GM19463 (cell line): ENCODE measurements around the gene LTBP1.
"Not testable (repeated sequence)": the region's sequence is repeated elsewhere in the genome, so short reads cannot be mapped to it uniquely, and the experiment has no call there.

ENCODE experiments used
- ATAC-seq: cut with Tn5 transposase; IDR thresholded peaks from one replicate; pipeline ENCODE4 v1.9.1; 2021; ENCODE audit warnings: mild to moderate bottlenecking, moderate library complexity; ENCODE audit not compliant: unreplicated experiment

LTBP1 gene

DNA sequence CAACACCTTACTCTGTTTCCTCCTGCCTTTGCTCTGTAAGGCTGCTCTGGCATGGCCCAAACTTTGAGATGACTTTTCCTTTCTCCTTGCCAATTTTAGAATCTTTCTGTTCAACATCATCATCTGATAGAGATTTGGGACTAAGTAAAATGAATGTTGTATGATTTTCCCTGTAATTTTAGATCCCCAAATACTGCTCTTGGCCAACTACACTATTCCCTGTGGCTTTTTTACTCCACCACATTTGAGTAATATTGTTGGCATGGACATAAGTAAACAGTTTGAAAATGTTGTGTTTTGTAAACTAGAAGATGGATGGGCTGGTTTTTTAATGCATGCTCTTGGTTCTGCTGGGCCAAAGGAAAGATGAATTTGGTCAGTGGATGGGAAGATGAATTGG is 12.1 kb downstream of the LTBP1 start:
- ATAC-seq, result no peak

DNA sequence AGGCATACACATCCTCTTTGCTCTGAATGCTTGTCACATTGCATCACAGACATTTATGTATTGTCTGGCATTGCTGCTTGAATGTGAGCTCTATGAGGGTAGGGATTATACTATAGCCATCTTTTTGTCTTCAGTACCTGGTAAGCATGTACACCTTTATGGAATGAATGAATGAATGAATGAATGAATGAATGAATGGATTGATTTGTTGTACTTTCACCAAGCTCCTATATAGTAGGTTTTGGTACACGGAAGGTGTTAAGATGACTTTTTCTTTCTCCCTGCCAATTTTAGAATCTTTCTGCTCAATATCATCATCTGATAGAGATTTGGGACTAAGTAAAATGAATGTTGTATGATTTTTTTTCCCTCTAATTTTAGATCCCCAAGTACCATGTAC is 13.5 kb downstream of the LTBP1 start:
- no peak for ATAC-seq

DNA sequence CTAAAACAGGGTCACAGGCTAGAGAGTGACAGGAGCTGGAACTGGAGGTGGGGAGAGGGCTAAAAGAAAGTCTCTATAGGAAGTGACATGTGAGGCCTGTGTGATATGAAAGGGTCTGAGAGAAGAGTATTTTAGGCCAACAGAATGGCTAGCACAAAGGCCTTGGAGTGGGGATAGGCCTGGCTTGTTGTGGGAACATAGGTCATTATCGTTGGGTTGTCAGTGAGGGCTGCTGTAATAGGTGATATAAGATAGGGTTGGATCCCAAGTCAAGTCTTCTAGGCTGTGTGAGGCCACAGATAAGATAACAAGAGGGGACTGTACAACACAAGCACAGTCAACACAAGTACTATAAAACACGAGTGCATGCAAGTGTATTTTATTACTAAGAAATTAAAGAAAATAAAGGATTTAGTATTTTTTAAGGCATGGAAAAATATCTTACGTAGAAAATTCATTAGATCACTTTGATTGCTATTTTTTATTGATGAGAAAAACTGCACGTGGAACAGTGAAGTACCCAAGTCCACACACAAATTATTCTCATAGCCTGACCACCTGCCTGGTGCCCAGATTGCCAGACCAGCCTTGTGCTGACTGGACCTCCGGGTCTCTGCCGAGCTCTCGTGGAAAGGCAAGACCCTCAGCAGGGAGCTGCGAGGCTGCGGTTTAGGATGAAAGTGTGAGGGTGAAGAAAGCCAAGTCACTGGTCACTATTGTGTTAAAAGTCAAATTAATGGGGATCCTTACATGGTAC is 14.1 kb downstream of the LTBP1 start:
- ATAC-seq, result no peak

DNA sequence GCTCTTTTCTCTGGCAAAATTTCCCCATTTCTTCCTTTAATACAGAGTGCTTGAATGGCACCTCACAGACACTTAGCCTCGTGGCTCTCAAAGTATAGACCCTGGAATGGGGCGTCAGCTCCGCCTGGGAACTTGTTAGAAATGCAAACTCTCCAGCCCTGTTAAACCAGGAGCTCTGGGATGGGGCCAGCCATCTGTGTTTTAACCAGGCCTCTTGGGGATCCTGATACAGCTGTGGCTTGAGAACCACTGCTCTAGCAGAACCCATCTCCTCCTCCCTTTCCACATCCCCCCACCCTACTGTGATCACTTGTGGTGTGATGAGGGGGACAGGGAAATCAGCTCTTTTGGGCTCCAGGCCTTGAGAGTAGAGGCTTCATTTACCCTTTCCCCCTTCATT is 15.9 kb downstream of the LTBP1 start:
- no peak for ATAC-seq

DNA sequence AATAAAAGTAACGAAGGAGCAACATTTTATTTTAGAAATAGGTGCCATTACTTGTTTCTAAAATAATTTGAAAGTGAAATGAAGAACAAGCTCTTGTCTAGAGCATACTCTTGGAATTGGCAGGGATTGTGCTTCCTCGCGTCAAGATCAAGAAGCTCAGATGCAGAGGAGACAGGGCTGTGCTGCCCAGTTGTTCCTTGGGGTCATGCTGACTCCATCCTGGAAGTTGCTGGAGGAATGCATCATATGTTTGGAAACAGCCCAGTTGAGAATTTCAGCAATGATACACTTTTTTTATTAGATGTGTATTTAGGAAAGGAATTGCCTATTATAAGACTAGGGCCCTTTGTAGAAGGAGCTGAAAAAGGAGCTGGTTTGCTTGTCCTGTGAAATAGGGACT is 17.2 kb downstream of the LTBP1 start:
- no peak for ATAC-seq

DNA sequence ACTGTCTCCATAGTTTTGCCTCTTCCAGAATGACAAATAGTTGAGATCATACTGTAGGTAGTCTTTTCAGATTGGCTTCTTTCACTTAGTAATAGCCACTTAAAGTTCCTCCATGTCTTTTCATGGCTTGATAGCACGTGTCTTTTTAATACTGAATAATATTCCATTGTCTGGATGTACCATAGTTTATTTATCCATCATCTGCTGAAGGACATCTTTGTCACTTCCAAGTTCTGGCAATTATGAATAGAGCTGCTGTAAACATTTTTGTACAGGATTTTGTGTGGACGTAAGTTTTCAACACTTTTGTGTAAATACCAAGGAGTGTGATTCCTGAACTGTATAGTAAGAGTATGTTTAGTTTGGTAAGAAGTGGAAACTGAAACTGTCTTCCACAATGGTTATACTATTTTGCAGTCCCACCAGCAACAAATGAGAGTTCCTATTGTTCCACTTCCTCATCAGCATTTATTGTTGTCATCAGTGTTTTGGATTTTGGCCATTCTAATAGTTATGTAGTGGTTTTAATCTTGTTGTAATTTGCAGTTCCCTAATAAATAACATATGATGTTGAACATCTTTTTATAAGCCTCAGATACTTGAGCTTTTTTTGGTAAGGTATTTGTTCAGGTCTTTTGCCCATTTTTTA is 18.9 kb downstream of the LTBP1 start:
- no peak for ATAC-seq

DNA sequence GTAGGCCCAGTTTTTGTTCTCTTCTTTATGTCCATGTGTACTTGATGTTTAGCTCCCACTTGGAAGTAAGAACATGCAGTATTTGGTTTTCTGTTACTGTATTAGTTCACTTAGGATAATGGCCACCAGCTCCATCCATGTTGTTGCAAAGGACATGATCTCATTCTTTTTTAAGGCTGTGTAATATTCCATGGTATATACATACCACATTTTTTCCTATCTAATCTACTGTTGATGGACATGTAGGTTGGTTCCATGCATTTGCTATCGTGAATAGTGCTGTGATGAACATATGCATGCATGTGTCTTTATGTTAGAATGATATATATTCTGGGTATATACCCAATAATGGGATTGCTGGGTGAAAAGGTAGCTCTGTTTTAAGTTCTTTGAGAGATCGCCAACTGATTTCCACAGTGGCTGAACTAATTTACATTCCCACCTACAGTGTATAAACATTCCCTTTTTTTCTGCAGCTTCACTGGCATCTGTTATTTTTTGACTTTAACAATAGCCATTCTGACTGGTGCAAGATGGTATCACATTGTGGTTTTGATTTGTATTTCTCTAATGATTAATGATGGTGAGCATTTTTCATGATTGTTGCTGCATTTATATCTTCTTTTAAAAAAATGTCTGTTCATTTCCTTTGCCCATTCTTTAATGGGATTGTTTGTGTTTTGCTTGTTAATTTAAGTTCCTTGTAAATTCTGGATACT is 22.9 kb downstream of the LTBP1 start:
- ATAC-seq, result no peak

DNA sequence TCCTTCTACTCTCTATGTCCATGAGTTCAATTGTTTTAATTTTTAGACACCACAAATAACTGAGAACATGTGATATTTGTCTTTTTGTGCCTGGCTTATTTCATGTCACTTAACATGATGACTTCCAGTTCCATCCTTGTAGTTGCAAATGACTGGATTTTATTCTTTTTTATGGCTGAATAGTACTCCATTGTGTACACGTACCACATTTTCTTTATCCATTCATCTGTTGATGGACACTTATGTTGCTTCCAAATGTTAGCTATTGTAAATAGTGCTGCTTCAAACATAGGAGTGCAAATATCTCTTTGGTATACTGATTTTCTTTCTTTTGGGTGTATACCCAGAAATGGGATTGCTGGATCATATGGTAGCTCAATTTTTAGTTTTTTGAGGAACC is 27.0 kb downstream of the LTBP1 start:
- ATAC-seq, result not testable (repeated sequence)

DNA sequence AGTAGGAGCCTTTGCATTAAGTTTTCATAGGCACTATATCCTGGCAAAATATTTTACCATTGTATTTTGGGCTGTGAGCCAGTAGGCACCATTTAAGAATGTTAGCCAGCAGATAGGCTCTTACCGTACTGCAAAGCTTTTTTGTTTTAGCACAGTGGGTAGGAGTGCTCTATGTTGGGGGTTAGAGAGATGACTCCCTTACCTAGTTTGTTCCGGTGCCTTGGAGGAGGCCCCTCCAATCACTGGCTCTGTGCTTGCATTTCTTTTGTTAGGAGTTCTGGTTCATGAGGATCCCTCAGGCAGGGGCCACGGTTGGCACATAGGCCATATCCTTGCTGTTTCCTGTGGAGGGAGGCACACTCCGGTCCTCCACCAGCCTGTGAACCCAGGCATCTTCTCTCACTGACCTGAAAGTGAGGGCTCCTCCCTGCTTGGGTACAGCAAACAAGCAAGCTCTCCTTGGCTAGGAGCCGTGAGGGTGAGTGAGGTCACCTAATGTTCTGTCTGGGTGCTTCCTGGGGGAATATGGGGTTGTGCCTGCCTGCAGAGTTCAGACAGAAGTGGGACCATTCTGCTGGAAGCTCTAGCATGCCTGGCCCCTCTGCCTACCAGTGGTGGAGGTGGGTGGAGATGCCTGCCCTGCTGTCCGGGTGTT is 29.8 kb downstream of the LTBP1 start:
- ATAC-seq, result no peak

DNA sequence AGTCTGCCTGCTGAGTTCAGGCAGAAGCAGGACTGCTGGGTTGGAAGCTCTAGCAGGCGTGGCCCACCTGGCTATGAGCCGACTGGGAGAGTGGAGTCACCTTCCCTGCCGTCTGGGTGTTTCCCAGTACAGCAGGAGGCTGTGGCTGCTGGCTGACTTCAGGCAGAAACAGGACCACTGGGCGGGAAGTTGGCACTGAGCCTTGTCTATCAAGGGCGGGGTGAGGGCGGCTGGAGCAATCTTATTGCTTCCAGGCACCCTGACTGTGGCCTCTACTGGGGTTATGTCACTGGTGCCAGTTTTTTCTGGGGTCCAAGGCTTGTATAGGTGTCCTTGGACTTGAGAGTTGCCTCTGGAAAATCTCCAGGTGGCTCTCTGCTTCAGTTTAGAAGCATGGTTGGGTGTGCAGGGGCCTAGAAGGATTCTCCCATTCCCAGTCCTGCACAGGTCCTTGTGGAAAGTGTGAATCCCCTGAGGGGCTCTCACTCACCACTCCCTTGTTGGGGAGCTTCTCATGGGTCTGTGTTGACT is 30.5 kb downstream of the LTBP1 start:
- no peak for ATAC-seq

DNA sequence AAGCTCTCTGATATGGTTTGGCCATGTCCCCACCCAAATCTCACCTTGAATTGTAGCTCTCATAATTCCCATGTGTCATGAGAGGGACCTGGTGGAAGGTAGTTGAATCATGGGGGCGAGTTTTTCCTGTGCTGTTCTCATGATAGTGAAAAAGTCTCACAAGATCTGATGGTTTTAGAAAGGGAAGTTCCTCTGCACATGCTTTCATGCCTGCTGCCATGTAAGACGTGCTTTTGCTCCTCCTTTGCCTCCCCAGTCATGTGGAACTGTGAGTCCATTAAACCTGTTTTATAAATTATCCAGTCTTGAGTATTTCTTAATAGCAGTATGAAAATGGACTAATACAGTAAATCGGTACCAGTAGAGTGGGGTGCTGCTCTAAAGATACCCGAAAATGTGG is 34.9 kb downstream of the LTBP1 start:
- no peak for ATAC-seq

DNA sequence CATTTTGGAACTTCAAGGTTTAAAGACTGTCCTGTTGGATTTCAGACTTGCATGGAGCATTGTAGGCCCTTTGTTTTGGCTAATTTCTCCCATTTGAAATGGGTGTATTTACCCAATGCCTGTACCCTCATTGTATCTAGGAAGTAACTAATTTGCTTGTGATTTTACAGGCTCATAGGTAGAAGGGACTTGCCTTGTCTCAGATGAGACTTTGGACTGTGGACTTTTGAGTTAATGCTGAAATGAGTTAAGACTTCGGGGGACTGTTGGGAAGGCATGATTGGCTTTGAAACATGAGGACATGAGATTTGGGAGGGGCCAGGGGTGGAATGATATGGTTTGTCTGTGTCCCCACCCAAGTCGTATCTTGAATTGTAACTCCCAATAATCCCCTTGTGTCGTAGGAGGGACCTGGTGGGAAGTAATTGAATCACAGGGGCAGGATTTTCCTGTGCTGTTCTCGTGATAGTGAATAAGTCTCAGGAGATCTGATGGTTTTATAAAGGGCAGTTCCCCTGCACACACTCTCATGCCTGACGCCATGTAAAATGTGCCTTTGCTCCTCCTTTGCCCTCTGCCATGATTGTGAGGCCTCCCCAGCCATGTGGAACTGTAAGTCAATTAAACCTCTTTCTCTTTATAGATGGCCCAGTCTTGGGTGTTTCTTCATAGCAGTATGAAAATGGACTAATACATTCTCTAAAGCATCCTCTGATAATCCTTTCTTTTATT is 36.6 kb downstream of the LTBP1 start:
- ATAC-seq, result not testable (repeated sequence)

DNA sequence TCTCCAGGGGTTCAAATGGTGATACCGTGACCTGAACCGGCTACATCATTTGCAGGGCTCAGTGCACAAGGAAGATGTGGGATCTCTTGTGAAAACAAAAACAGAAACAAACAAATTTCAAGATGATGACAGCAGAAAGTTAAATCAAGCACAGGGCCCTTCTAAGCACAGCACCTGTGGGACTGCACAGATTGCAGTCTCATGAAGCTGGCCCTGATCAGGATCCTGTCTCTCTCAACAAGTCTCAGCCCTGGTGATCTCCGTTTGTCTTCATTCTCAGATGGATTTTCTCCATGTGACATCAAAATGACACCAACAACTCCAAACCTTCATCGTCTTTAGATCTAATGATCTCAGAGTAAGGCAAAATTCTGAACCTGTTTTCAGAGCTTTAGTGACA is 39.7 kb downstream of the LTBP1 start:
- no peak for ATAC-seq

DNA sequence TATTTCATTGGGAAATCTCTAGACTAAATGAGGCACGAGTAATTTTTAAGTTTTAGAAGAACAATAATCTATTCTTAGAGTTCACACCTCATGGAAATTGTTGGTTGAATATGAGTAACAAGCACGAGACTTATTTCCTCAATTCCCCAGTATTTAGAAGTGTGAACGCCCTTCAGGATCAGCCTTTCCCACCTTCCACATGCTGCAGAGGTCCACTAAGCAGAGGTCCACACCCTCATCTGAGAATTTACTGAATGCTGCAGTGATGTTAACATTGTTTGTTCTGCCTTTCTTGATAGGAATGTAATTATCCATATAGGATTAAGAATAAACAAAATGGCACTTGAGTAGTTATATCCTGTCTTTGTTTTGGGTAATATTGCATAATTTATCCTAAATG is 41.8 kb downstream of the LTBP1 start:
- ATAC-seq, result no peak

DNA sequence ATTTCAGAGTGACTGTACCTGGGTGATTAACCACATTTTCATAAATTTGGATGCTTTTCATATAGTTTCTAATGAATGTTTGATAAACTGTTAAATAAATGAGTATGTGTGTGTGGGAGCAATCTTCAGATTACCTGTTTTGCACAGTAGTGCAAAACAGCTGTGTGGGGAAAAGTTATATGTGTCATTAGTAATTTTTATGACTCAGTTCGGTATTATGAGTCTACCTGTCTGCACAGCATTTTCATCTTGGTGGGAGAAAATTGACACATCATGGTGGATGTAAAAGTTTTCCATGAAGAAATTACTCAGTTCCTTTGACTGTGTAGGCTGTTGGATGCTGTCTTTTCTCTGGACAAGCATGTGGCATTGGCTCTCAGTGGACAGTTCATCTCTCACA is 43.8 kb downstream of the LTBP1 start:
- ATAC-seq, result no peak

DNA sequence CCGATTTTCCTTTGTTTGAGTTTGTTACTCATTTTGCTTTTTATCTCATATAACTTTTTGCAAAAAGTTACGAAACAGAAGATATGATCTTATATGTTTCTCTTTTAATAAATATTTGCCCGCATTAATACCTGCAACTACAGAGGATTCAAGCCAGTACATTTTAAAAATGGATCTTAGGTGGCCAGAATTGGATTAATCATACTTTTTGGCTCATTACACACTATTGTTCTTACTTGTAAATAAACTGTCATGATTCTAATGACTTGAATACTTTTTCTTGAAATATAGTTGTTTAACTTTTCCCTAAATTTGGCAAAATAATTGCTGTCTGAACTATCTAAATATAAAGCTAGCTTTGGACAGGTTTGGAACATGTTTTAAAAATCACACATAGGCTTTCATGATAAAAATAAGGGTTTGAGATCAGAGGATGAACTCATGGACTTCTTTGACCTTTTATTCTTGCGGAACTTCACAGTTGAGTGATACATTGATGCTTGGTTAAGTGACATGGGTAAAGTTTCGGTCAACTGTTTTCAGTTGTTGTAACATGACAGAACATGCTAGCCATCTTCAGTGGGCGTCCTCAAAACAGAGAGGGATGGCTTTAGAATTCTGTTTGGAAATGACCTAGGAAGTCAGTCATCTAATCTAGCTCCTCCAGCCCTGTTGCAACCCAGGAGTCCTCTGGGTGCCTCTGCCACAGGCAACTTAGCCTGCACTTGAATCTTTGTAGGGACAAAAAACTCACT is 44.5 kb downstream of the LTBP1 start:
- no peak for ATAC-seq

DNA sequence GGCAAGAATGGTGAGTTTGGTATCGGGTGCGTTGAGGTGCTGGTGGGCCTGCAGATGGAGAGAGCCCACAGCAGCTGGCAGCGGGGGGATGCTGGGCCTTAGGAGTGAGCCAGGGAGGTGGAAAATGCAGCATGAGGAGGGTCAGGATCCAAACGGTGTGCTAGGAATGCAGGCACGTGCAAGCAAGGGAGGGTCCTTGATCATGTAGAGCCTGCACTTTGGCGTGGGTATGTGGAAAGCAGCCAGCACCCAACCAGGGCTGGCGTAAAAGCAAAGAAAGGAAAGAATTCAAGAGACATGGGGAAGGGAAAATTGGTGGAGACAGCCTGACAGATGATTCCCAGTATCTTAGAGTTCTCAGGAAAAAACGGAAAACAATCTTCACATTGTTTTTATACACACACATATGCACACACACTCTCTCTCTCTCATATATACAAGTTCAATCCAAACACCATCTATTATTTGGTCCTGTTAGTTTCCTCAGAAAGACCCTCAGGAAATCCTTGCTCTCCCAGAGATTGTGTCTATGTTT is 46.3 kb downstream of the LTBP1 start:
- no peak for ATAC-seq

DNA sequence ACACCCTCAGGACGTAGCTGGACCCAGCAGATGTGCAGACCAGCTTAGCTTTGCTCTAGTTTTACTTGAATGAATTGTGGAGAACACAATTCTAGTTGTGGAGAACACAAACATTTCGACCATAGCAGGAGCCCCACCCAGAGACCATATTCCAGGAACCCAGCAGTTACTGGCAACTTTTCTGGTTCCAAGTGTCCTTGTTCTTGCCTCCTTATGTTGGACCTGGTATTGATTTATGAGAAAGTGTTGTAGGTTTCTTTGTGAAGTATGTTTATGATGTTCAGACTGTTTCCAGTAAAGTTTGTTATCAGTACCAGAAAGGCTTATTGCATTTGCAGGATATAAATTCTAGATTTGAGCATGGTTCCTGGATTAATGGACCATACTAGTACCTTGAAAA is 51.0 kb downstream of the LTBP1 start:
- ATAC-seq, result no peak

DNA sequence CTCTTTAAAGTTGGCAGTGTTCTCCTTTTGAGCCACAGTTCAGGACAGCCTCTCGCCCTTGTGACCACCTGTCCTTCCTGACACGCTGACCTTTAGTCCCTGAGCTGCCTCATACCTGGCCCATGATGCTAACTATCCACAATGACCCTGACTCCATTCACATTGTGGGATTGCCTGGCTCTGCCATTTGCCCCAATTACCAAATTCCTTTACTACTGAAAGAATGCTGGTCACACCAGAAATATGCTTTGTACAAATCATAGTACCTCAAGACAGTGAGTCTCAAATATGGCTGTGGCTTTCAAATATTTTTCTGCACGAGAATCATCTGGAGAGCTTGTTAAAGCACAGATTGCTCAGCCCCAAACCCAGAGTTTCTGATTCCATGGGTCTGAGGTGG is 54.2 kb downstream of the LTBP1 start:
- ATAC-seq, result no peak

DNA sequence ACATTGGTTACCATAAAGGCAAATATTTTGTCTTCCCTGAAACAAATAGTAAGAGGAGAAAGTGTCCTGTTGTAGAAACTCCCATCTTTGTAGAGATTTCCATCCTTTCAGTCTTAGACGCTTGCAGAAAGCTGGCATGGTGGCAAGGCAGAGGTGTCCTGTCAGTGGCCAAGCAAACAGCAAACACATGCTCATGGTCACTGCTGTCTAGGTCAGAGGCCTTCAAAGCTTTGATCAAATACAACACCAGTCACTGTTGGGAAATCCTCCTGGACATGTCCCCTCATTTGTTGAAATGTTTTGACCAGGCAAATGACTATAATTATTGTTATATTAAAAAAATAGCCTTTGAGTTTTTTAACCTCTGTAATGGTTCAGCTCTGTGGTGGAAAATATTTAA is 55.1 kb downstream of the LTBP1 start:
- no peak for ATAC-seq
